Measurements from ENCODE around the gene ABLIM1.

DNA sequence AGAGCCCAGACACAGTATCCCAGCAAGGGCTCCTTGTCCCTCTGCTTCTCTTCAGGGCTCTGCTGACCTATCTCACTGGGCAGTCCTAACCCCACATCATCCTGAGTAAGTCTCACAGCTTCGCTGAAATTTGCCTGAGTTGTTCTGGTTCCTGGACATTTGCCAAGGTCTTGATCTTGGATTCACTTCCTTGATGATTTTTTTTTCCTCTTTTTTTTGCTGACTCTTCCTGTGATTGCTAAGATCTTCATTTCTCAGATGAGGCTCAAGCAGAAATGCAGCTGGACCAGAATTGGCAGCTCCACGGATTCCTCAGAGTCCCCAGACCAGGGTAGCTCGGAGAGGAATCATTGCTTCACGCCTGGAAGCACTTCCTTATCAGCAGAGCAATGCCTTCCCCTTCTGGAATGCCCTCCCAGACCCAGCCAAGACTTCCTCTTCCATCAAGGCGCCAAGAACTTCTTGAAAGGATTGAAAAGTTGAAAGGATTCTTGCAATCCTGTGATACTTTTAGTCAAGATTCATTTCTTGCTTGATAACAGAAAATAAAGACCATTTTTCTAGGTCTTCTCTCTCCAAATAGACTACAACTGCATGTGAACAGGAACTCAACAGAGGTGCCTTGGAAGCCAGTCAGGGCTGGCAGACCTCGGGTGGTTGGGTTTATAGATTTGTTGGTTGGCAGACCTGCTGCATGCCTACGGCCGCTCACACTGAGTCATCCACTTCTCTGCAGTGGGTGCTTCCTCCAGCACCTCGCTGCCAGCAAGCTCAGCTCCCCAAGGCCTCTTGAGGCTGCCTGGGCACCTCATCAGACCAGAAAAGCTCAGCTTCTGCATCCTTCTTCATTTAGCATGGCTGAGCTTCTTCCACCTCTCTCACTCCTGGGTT lies 244.9 kb downstream of the ABLIM1 start:
- TF ChIP-seq POLR2A (IDR thresholded peaks at IDR 0.05) = no peak
- TF ChIP-seq, protein P1, sequence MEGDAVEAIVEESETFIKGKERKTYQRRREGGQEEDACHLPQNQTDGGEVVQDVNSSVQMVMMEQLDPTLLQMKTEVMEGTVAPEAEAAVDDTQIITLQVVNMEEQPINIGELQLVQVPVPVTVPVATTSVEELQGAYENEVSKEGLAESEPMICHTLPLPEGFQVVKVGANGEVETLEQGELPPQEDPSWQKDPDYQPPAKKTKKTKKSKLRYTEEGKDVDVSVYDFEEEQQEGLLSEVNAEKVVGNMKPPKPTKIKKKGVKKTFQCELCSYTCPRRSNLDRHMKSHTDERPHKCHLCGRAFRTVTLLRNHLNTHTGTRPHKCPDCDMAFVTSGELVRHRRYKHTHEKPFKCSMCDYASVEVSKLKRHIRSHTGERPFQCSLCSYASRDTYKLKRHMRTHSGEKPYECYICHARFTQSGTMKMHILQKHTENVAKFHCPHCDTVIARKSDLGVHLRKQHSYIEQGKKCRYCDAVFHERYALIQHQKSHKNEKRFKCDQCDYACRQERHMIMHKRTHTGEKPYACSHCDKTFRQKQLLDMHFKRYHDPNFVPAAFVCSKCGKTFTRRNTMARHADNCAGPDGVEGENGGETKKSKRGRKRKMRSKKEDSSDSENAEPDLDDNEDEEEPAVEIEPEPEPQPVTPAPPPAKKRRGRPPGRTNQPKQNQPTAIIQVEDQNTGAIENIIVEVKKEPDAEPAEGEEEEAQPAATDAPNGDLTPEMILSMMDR (IDR thresholded peaks at IDR 0.05) = no peak

Data from testis (tissue), 2 donors.